H1 (cell line): ENCODE data around the gene GXYLT2. TPM values are rescaled to one million over a fixed set of nuclear protein-coding genes. Genes with fewer than 3 reads are reported as not detected.

Experiments
- CHD1 ChIP-seq: IDR thresholded peaks from 2 replicates; pipeline ENCODE4 v1.6.1; 2012; ENCODE audit warnings: low read depth, low read length, improper control_type of control experiment
- CTBP2 ChIP-seq: IDR thresholded peaks from 2 replicates; pipeline ENCODE4 v1.7.0; 2011; ENCODE audit warnings: borderline replicate concordance, mild to moderate bottlenecking, moderate library complexity, mixed read lengths, low read length; ENCODE audit not compliant: insufficient read depth, insufficient read length
- EP300 ChIP-seq, 2 experiments: IDR thresholded peaks; 1 replicate in 1 of 2; 2 replicates in 1 of 2; pipeline ENCODE4 v1.6.1; 2011 to 2012; ENCODE audit warnings: low read depth in 2 of 2, low read length in 2 of 2, mild to moderate bottlenecking in 2 of 2, borderline replicate concordance in 1 of 2, inconsistent platforms in 1 of 2, moderate library complexity in 1 of 2
- JUND ChIP-seq: IDR thresholded peaks from 2 replicates; pipeline ENCODE4 v1.6.1; 2011; ENCODE audit warnings: mild to moderate bottlenecking, improper control_type of control experiment, low read length
- KDM4A ChIP-seq: IDR thresholded peaks from one replicate; pipeline ENCODE4 v1.7.1; 2012; ENCODE audit warnings: low read depth, mild to moderate bottlenecking, moderate library complexity, low read length, inconsistent platforms; ENCODE audit not compliant: severe bottlenecking
- NRF1 ChIP-seq: IDR thresholded peaks from 2 replicates; pipeline ENCODE4 v1.6.1; 2011; ENCODE audit warnings: mild to moderate bottlenecking, low read depth, low read length, improper control_type of control experiment
- YY1 ChIP-seq: IDR thresholded peaks from 2 replicates; pipeline ENCODE4 v1.6.1; 2011; ENCODE audit warnings: low read depth, mild to moderate bottlenecking, low read length
- polyA plus RNA-seq, 7 experiments: library from polyadenylated mRNA; depleted of rRNA in 3 of 7; stranded (reverse) in 5 of 7; unstranded in 2 of 7; fragments of >200 nt in 5 of 7; fragments of 200-250 nt in 2 of 7; gene quantifications; 1 replicate in 5 of 7; 2 replicates in 1 of 7; 4 replicates in 1 of 7; pipeline versions ENCODE4 v1.2.1 to v1.2.3, GENCODE V29; 2011 to 2013; ENCODE audit warnings: missing spikeins in 2 of 7, mixed read lengths in 2 of 7
- total RNA-seq: library from RNA; stranded (reverse); fragmentation: NEBNext Ultra II Directional; extraction: Animal tissue kit (Norgen Biotek cat#: 25700); gene quantifications from 2 replicates; pipeline ENCODE4 v1.2.1, GENCODE V29; 2021

GXYLT2 gene
- total and polyA plus RNA-seq, 2 of the 8 experiments (the other 6 are each of a cell fraction or from before 2014, with no cell fraction given), result 1.8 to 5.6 TPM

DNA sequence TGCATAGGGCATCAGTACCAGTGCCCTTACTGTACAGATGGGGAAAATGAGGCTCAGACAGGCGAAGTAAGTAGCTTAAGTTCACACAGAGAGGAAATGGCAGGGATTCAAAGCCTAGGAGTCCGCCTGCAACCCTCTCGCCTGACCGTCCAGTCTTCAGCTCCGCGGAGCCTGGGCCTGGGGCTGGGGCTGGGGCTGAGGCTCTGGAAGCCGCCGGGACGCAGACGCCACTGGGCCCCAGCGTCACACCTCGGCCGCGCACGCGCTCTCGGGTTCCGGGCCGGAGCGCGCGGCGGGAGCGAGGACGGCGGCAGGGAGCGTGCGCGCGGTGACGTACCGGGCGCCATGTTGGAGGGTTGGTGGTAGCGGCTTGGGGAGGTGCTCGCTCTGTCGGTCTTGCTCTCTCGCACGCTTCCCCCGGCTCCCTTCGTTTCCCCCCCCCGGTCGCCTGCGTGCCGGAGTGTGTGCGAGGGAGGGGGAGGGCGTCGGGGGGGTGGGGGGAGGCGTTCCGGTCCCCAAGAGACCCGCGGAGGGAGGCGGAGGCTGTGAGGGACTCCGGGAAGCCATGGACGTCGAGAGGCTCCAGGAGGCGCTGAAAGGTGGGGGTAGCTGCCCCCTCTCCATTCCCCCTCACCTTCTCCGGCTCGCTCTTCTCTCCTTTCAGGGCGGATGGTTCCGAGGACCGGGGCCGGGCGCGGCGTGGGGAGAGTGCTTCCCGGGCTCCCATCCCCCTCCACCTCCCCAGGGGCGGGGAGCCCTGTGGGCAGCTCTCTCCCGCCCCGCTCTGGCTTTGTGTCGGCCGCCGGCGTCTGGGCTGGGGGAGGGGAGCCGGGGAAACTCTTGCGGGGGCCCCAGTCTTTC, 108.9 kb downstream of the GXYLT2 start, which contains the start of gene PPP4R2 (continued):
- TF ChIP-seq CTBP2 (no peak), EP300 (IDR thresholded peaks at IDR 0.05; ENCODE audit: borderline replicate concordance in 1 of 2, low read depth in 2 of 2, low read length in 2 of 2) (0 out of 3 replicates have a peak, but pooled peaks of 1 of the 2 experiments have one; percentile 45), JUND (no peak), YY1 (peak; percentile 95), CHD1 (no peak), KDM4A (peak; percentile 33), NRF1 (no peak)
